ENCODE data around the gene DQX1. TPM values are rescaled to one million over a fixed set of nuclear protein-coding genes. Genes with fewer than 3 reads are reported as not detected.

Gene DQX1
- total and polyA plus RNA-seq, 9 of the 15 experiments (the other 6 are each of a cell fraction or from before 2014, with no cell fraction given): 0.04 to 0.38 (median 0.18) TPM; not detected in 1

- TF ChIP-seq NFRKB (IDR thresholded peaks at IDR 0.05; ENCODE audit: low read depth): peak; percentile 96
- peak; percentile 38 for TF ChIP-seq KLF13 (tag; IDR thresholded peaks at IDR 0.05; ENCODE audit: borderline replicate concordance, low read depth)
- TF ChIP-seq PHTF2 (CRISPR knock-in tag; IDR thresholded peaks at IDR 0.05): peak; percentile 84
- peak; percentile 95 for TF ChIP-seq KDM5B (IDR thresholded peaks at IDR 0.05; ENCODE audit: insufficient replicate concordance, low read depth, low read length)
- TF ChIP-seq POLR2B (IDR thresholded peaks at IDR 0.05; ENCODE audit: low read depth, partially characterized antibody): peak; percentile 98
- TF ChIP-seq SMARCB1 (IDR thresholded peaks at IDR 0.05; ENCODE audit: insufficient read length, low read depth): no peak
- peak; percentile 90 for TF ChIP-seq TAF1 (IDR thresholded peaks at IDR 0.05; ENCODE audit: control insufficient read depth, extremely low read depth, insufficient read depth, low read length, severe bottlenecking)
- no peak for TF ChIP-seq ZEB2 (IDR thresholded peaks at IDR 0.05)
- TF ChIP-seq PCBP2 (IDR thresholded peaks at IDR 0.05; ENCODE audit: low read depth, low read length, poor library complexity, severe bottlenecking): no peak
- TF ChIP-seq ARID3A (IDR thresholded peaks at IDR 0.05; ENCODE audit: borderline replicate concordance, low read depth, low read length): no peak
- peak; percentile 73 to 95 (median 92) for TF ChIP-seq YY1 (IDR thresholded peaks at IDR 0.05; ENCODE audit: borderline replicate concordance in 1 of 3, control insufficient read depth in 1 of 3, extremely low read depth in 1 of 3, insufficient read depth in 3 of 3, insufficient read length in 1 of 3, insufficient replicate concordance in 2 of 3, low read depth in 1 of 3, low read length in 2 of 3)
- TF ChIP-seq ILK (tag; IDR thresholded peaks at IDR 0.05; ENCODE audit: borderline replicate concordance, low read depth): no peak
- TF ChIP-seq MED1 (CRISPR knock-in tag; IDR thresholded peaks at IDR 0.05; ENCODE audit: borderline replicate concordance): no peak
- TF ChIP-seq ESRRA (IDR thresholded peaks at IDR 0.05; ENCODE audit: borderline replicate concordance, low read depth): peak; percentile 66
- no peak for TF ChIP-seq BCLAF1 (IDR thresholded peaks at IDR 0.05; ENCODE audit: borderline replicate concordance in 1 of 2, control insufficient read depth in 1 of 2, low read depth in 2 of 2, low read length in 1 of 2)
- no peak for TF ChIP-seq ZBTB5 (IDR thresholded peaks at IDR 0.05)
- TF ChIP-seq ZNF140 (CRISPR knock-in tag; IDR thresholded peaks at IDR 0.05): no peak
- no peak for TF ChIP-seq ZNF124 (CRISPR knock-in tag; IDR thresholded peaks at IDR 0.05)
- peak; percentile 97 for TF ChIP-seq DNMT1 (IDR thresholded peaks at IDR 0.05)
Observed at GRCh38 chr2:74472086-74472944, 53.7 kb downstream of the DQX1 start, which contains the start of gene MRPL53 (continued).

All from K562 (cell line).